NCI-H524 treated with DMSO at 0.1 percent for 48 hours (cell line): ENCODE measurements around the gene JPH2.
"Not testable (repeated sequence)": the region's sequence is repeated elsewhere in the genome, so short reads cannot be mapped to it uniquely, and the experiment has no call there.

Experiments used
- DNase-seq: peaks from one replicate; lab custom pipeline; 2025; lab: John Stamatoyannopoulos, UW

Gene JPH2

DNA sequence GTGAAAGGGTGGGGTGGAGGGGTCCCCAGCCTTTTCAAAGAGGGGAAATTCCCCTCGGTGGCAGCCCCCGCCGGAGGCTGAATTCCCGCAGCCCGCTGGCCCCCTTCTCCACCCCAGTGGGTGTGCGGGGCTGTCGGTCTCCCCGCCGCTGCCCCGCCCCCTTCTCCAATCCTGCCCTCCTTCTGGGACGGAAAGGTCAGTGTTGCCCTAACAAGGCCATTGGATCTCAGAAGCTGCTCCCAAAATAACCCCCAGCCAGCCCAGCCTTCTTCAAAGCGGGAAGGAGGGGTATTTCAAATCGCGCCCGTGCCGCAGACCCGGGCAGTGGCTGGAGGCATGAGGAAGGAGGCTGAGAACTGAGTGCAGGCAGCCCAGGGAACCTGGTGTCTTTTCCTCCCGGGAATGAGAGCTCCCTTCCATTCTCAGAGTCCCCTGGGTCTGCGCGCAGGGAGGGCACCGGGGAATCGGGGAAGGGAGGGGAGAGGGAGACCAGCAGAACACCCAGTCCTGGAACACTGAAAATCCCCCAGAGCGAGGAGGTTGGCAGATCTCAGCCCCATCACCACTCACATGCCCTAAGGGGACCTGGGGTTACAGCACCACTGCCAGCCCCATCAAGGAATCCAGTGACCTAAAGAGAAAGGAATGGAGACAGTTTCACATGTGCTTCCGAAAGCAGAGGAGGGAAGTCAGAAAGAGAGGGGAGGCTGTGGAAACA, at the start of gene JPH2:
Gene JPH2, minus strand, starts transcription at position 135 of the 718 bp plus-strand sequence. CDS start 483 bp downstream, outside the sequence.
- DNase-seq: no peak

GRCh38 chr20:44235702-44236101, 48.7 kb upstream of the JPH2 start:
- DNase-seq: no peak

DNA sequence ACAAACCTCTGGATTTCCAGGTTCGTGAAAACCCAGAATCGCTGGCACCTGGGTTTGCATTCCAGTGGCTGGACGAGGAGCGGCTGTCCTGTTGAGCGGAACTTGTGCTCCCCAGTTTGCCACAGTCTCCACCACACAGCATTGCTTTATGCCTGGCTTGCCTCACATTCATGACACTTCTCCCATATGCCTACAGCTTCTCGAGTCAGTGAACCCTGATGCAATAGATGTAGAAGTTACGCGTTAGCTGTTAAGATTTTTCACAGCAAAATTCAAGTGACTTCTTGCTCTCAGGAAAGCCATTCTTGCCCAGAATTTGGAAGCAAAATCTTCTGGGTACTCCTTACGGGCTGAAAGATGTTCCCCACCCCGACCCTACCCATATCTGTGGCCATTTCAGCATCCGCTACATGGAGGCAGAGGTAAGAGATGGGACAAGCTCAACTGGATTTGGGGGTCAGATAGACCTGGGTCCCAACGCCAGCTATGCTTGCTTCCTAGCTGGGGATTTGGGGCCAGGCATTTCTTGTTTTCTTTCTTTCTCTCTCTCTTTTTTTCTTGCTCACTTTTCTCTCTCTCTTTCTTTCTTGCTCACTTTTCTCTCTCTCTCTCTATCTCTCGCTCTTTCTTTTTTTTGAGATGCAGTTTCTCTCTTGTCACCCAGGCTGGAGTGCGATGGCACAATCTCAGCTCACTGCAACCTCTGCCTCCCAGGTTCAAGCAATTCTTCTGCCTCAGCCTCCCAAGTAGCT, 47.8 kb upstream of the JPH2 start:
- DNase-seq: no peak

GRCh38 chr20:44233436-44234016, 46.5 kb upstream of the JPH2 start:
- no peak for DNase-seq

- DNase-seq: not testable (repeated sequence)
Measured at GRCh38 chr20:44232469-44232856, 45.5 kb upstream of the JPH2 start.

DNA sequence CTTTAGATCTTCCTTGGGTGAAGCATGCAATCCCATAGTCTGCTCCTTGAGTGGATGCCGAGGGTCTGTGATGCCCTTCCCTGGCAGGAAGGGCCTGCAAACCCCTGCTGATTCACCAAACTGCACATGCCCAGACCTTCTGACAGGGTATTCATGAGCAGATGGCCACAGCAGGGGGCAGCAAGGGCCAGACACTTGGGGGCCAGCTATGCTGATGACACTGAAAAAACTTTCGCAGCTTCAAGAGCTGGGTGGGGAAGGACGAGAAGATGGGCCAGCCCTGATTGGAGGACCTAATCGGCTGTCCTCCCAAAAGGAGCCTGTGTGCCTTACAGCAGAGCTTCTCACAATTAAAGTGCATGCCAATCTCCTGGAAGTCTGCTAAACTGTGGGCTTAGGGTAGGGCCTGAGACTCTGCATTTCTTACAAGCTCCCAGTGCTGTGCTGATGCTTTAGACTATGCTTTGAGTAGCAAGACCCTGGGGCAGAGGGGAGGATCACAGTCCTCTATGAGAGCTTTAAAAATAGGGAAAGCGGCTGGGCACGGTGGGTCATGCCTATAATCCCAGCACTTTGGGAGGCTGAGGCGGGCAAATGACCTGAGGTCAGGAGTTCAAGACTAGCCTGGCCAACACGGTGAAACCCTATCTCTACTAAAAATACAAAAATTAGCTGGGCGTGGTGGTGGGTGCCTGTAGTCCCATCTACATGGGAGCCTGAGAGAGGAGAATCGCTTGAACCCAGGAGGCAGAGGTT, 44.9 kb upstream of the JPH2 start:
- peak; percentile 62 for DNase-seq

DNA sequence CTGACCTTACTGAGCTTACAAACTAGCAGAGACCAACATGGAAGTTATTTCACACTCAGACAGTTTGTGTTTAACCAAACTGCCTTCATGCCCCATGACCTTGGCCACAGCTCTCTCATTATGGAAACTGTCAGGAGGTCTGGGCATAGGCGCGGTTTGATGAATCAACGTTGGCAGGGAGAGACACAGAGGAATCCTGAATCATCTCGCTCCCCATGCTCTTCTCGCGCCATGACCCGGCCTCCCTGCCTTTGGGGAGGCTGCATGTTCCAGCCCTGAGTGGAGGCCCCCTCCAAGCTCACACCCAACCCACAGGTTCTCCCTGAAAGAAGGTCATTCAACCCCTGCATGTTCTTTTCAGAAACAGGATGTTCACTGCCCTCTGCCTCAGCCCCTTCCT, 44.2 kb upstream of the JPH2 start:
- DNase-seq: no peak

DNA sequence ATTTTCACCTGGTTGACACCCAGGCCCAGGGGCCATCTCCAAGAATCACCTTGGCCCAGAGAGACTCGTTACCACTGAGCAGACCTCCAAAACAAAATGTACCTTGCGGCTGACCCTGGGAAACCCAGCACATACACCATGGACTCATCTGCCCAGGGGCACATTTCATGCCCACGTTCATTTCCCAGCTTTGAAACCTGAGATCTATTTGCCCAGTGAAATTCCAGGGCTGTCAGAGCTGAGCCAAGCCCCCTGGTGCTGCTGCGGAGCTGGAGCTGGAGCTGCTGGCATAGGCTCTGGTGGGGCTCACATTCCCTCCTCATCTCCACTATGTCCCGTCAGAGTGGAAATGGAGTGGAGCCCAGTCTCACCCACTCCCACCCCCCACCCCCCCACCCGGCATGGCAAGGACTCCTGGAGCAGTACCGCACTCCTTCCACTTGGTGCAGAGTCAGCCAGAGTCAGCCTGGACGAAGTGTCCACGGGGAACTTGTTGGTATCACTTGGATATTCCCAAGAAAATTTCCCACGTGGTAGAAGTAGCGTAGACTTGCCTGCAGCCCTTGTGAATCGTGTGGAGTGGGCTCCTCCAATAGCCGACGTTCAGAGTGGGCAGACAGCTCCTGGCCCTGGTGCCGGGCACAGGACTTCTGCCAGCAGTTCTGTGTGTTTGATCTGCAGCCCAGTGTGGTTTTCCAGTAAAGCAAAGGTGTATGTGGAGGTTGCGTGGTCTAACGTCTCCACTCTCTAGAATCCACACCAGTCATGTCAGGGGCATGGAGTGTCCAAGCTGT, 41.7 kb upstream of the JPH2 start:
- DNase-seq: no peak

- DNase-seq: no peak
Measured at GRCh38 chr20:44224637-44225036, 37.6 kb upstream of the JPH2 start.

DNA sequence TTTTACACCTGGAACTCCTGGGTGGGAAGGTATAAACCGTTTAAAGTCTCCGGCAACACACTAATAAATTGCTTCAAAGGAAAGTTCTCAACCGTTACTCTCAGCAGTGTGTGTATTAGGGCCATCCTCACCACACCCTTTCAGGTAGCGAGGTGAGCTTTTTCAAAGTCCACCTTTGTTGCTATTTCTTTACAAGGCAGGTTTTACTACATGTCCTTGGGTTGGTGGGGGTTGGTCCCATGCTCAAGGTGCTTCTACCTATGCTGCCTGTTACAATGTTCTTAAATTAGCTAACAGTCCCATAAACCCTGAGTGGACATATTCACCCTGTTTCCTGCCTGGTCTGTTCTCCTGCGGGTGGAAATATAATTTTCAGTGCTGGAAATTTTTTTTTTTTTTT, 36.7 kb upstream of the JPH2 start:
- no peak for DNase-seq

- no peak for DNase-seq
Measured at GRCh38 chr20:44222633-44223368, 35.8 kb upstream of the JPH2 start.

- no peak for DNase-seq
Measured at GRCh38 chr20:44222027-44222426, 35.0 kb upstream of the JPH2 start.

DNA sequence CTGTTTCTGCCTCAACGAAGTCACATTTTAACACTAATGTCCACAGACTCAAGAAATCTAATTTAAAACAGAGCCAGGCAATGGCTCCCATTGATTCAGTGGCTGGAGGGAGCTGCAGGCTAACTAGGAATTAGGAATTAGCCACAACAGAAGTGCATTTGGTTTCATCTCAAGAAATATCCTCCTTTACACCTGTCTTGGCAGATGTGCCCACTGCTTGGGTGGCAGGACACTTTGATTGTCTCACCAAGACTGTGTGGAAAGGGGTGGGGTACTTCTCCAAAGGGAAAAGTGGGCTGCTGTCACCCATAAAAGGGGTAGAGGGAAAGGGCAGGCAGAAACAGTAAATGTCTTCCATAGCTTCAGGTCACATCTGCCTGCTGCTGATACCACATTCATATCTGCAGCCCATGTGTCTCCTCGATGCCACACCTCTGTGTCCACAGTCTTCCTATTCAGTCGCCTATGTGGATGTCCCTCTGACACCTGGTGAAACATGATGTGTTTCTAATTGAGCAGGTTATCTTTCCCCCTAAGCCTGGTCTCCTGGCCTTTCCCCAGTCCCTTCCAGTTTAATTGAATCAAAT, 34.5 kb upstream of the JPH2 start:
- DNase-seq: no peak

GRCh38 chr20:44219791-44220190, 32.8 kb upstream of the JPH2 start:
- no peak for DNase-seq

GRCh38 chr20:44219170-44219730, 32.3 kb upstream of the JPH2 start:
- no peak for DNase-seq

DNA sequence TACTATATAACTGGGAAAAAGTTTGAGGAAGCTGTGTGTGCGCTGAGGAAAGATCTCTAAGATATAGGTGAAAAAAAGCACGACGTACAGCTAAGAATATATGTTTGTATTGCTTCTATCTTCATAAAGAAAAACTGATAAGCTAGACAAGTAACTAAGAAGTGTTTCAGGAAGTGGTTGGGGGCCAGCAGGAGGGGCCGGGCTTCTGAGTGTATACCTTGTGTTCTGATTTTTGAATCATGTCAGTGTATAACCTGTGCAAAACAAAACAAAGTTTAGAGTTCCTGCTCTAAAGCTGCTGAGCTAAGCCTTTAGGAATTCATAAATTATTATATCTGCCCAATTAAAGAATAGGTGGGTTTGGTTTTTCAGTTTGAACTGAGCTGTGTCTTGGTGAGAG, 31.5 kb upstream of the JPH2 start:
- no peak for DNase-seq

GRCh38 chr20:44217342-44218092, 30.5 kb upstream of the JPH2 start:
- DNase-seq: no peak

DNA sequence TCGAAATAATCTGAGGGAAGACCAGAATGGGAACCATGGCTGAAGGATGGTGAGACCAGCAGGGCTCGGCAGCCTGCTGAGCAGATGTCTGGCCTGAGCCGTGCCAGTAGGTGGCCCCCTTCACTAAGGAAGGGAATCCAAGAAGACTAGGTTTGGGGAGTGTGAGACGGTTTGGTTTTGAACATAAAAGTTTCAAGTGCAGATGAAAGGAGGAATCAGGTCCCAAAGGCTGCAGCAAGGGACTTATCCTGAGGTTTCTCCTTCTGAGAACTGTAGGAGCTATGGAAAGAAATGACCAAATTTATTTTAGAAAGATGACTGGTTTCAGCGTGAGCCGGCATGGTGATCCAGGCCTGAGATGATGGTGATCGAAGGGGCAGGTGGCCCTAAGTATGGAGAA, 28.1 kb upstream of the JPH2 start:
- DNase-seq: peak; percentile 11

DNA sequence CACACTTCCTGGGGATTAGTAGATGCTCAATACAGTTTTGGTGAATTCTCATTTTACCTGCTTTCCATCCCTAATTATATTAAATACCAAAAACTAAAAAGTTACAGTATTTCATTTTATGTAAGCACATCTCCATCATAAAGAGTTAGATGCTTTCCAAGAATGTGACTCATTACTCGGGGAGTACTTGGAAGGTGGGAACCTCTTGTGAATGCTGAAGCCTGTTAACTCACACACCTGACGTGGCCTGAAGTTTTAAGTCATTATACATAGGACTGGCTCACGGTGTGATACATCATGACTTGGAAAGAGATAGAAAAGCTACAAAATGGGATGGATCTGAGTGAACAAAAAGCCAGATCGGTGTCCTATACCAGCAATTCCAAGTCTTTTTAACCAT, 25.8 kb upstream of the JPH2 start:
- DNase-seq: no peak
